CD14-positive monocyte (primary cell): Measurements from ENCODE around the gene OSCAR. TPM values are rescaled to one million over a fixed set of nuclear protein-coding genes. Genes with fewer than 3 reads are reported as not detected.
A peak's percentile ranks its signal among the peaks of the same experiment; 100 is the strongest.

Source experiments
- DNase-seq, 3 donors: peaks; one replicate each; pipeline ENCODE4 v3.0.0-alpha.2; 2011 to 2022
- H2AFZ ChIP-seq: 2 replicates; pipeline ENCODE4 v1.6.0; 2012; ENCODE audit warnings: mild to moderate bottlenecking, low read depth, low read length, inconsistent platforms; ENCODE audit not compliant: insufficient read depth, poor library complexity, severe bottlenecking
- H3K27ac ChIP-seq, 2 donors: 1 replicate in 1 of 2; 2 replicates in 1 of 2; pipeline ENCODE4 v1.5.1; 2012 to 2013; ENCODE audit warnings: low read length in 2 of 2, control low read depth in 1 of 2, inconsistent platforms in 1 of 2, low read depth in 1 of 2, mild to moderate bottlenecking in 1 of 2
- H3K27me3 ChIP-seq, 2 donors: one replicate each; pipeline versions ENCODE4 v1.6.0 to v1.6.1; 2011 to 2013; ENCODE audit warnings: low read length in 2 of 2; ENCODE audit not compliant: control insufficient read depth in 2 of 2, insufficient read depth in 2 of 2
- H3K36me3 ChIP-seq, 2 donors: replicated peaks in 1 of 2; 1 replicate in 1 of 2; 2 replicates in 1 of 2; pipeline versions ENCODE4 v1.5.1 to v1.6.1; 2012 to 2013; ENCODE audit warnings: low read length in 2 of 2, control low read depth in 1 of 2, inconsistent platforms in 1 of 2, mild to moderate bottlenecking in 1 of 2; ENCODE audit not compliant: insufficient read depth in 2 of 2, control insufficient read depth in 1 of 2
- H3K4me1 ChIP-seq, 2 donors: 1 replicate in 1 of 2; 2 replicates in 1 of 2; pipeline versions ENCODE4 v1.5.1 to v1.6.1; 2012 to 2013; ENCODE audit warnings: low read length in 2 of 2, control low read depth in 1 of 2, inconsistent platforms in 1 of 2, mild to moderate bottlenecking in 1 of 2, moderate library complexity in 1 of 2; ENCODE audit not compliant: insufficient read depth in 2 of 2, control insufficient read depth in 1 of 2
- H3K4me2 ChIP-seq: replicated peaks from 2 replicates; pipeline ENCODE3; 2012; ENCODE audit warnings: low read length, moderate library complexity, mild to moderate bottlenecking; ENCODE audit not compliant: poor library complexity, severe bottlenecking; ENCODE audit errors: extremely low read depth
- H3K4me3 ChIP-seq, 3 experiments: fragments of 200-600 bp in 1 of 3; sonication (generic) in 1 of 3; replicated peaks in 1 of 3; 1 replicate in 2 of 3; 2 replicates in 1 of 3; pipeline ENCODE4 v1.5.1; 2011 to 2013; ENCODE audit warnings: low read length in 3 of 3, mild to moderate bottlenecking in 3 of 3, control low read depth in 2 of 3, low read depth in 2 of 3, inconsistent platforms in 1 of 3, moderate library complexity in 1 of 3
- H3K79me2 ChIP-seq: 2 replicates; pipeline ENCODE4 v1.6.0; 2012; ENCODE audit warnings: mild to moderate bottlenecking, control low read depth, inconsistent platforms, low read length, moderate library complexity; ENCODE audit not compliant: insufficient read depth
- H3K9ac ChIP-seq: 2 replicates; pipeline ENCODE4 v1.6.0; 2017; ENCODE audit warnings: low read length, mild to moderate bottlenecking; ENCODE audit not compliant: insufficient read depth, poor library complexity, severe bottlenecking
- H3K9me3 ChIP-seq, 2 donors: replicated peaks in 1 of 2; 1 replicate in 1 of 2; 2 replicates in 1 of 2; pipeline versions ENCODE4 v1.5.1 to v1.6.1; 2012 to 2013; ENCODE audit warnings: low read length in 2 of 2, control low read depth in 1 of 2; ENCODE audit not compliant: control insufficient read depth in 1 of 2, insufficient read depth in 1 of 2
- H4K20me1 ChIP-seq: 2 replicates; pipeline ENCODE4 v1.6.0; 2012; ENCODE audit warnings: mild to moderate bottlenecking, low read length, control low read depth, moderate library complexity; ENCODE audit not compliant: insufficient read depth
- H3K27ac Mint-ChIP-seq, 7 donors: one replicate each; pipeline ENCODE4 v1.8.0; 2020; ENCODE audit warnings: mild to moderate bottlenecking in 7 of 7, mixed read lengths in 7 of 7, moderate library complexity in 6 of 7, inconsistent platforms in 2 of 7
- H3K27me3 Mint-ChIP-seq, 3 donors: one replicate each; pipeline ENCODE4 v1.8.0; 2021 to 2022; ENCODE audit warnings: low read depth in 3 of 3, mild to moderate bottlenecking in 3 of 3, mixed read lengths in 3 of 3, moderate library complexity in 3 of 3, inconsistent platforms in 1 of 3
- H3K36me3 Mint-ChIP-seq, 2 donors: one replicate each; pipeline ENCODE4 v1.8.0; 2020; ENCODE audit warnings: mixed read lengths in 2 of 2, inconsistent platforms in 1 of 2, mild to moderate bottlenecking in 1 of 2
- H3K4me1 Mint-ChIP-seq: one replicate; pipeline ENCODE4 v1.8.0; 2020; ENCODE audit warnings: mild to moderate bottlenecking, mixed read lengths
- H3K4me3 Mint-ChIP-seq, 2 donors: one replicate each; pipeline ENCODE4 v1.8.0; 2020; ENCODE audit warnings: mild to moderate bottlenecking in 2 of 2, mixed read lengths in 2 of 2, moderate library complexity in 1 of 2
- H3K9me3 Mint-ChIP-seq, 7 donors: one replicate each; pipeline ENCODE4 v1.8.0; 2020 to 2022; ENCODE audit warnings: mixed read lengths in 7 of 7, mild to moderate bottlenecking in 6 of 7, moderate library complexity in 6 of 7, inconsistent platforms in 2 of 7
- WGBS: methylation state at CpG from one replicate; pipeline ENCODE4 v1.1.5; 2013; ENCODE audit warnings: missing lambda C conversion rate; ENCODE audit not compliant: insufficient coverage; 5-methylcytosine and 5-hydroxymethylcytosine counted together
- intact Hi-C, 2 donors: fragments of 100-400 bp; cut with micrococcal nuclease; formaldehyde crosslinking; loops; one replicate each; pipeline versions ENCODE4 v1.15.0 to v1.15.1; 2023
- polyA plus RNA-seq, 3 donors: library from polyadenylated mRNA; depleted of rRNA in 1 of 3; unstranded in 2 of 3; stranded (reverse) in 1 of 3; fragments of 300-500 nt in 2 of 3; fragments of >200 nt in 1 of 3; fragmentation: Illumina TruSeq in 2 of 3; gene quantifications; 1 replicate in 2 of 3; 2 replicates in 1 of 3; pipeline ENCODE4 v1.2.3, GENCODE V29; 2012 to 2021
- TF ChIP-seq, protein P1 (sequence below): fragments of 200-600 bp; IDR thresholded peaks from one replicate; pipeline ENCODE4 v1.8.0; 2022; ENCODE audit warnings: antibody characterized with exemption, mild to moderate bottlenecking

Gene OSCAR
- polyA plus RNA-seq, 3 donors, result 81.4 to 270 (median 126) TPM

DNA sequence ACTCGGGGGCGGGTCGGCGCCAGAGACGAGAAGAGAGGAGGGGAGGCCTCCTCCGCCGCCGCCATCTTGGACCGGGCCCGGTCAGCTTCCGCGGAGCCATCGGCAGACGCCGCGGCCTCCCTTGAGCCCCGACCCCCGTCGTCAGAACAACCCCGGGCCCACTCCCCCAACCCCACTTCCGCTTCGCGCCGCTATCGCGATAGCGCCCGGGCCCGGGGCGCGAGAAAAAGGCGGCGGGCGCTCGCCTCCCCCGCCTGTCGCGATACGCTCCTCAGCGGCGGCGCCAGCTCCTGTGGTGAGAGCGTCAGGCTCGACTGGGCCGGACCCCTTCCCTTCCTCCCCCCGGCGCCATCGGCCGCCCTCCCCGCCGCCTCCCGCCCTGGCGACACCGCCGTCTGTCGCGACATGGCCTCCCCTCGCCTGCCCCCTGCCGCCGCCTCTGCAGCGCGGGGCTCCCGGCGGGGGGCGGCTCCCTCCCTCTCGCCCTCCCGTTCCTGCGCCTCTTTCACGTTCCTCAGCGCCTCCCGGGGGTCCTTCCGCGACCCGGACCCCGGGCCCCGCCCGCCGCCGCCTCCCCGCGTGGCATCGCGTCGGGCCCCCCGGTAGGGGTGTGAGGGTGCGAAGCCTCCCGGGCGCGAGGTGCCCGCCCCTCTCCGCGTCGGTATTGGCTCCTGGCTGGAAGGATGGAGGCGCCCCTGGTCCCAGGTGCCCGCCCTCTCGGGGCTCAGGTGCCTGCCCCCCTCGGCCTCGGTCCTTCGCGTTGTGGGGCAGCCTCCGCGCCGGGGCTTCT, 37.3 kb upstream of the OSCAR start, which contains the start of gene CNOT3:
TSS of gene CNOT3 (plus strand) at position 64 of the 790 bp plus-strand sequence. CDS start 5,217 bp downstream, outside the sequence.
- TF ChIP-seq, protein P1, sequence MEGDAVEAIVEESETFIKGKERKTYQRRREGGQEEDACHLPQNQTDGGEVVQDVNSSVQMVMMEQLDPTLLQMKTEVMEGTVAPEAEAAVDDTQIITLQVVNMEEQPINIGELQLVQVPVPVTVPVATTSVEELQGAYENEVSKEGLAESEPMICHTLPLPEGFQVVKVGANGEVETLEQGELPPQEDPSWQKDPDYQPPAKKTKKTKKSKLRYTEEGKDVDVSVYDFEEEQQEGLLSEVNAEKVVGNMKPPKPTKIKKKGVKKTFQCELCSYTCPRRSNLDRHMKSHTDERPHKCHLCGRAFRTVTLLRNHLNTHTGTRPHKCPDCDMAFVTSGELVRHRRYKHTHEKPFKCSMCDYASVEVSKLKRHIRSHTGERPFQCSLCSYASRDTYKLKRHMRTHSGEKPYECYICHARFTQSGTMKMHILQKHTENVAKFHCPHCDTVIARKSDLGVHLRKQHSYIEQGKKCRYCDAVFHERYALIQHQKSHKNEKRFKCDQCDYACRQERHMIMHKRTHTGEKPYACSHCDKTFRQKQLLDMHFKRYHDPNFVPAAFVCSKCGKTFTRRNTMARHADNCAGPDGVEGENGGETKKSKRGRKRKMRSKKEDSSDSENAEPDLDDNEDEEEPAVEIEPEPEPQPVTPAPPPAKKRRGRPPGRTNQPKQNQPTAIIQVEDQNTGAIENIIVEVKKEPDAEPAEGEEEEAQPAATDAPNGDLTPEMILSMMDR, result no peak
- Histone ChIP-seq H3K9ac (peak within 1 kb of the TSS; percentile 100), H3K27me3 (peaks cover 0 to 3% of the 10 kb centered on the region in 2 donors), H3K4me2 (peak within 1 kb of the TSS; percentile 93), H3K79me2 (peaks cover 53% of the 10 kb centered on the region), H3K27ac (peak within 1 kb of the TSS; percentile 21 to 91), H3K36me3 (peaks cover 30 to 38% of the 10 kb centered on the region in 2 donors), H3K4me1 (peaks cover 28 to 39% of the 10 kb centered on the region in 2 donors), H2AFZ (peak within 1 kb of the TSS; percentile 74), H3K4me3 (peak within 1 kb of the TSS; percentile 66 to 92 (median 87)), H4K20me1 (peaks cover 49% of the 10 kb centered on the region), H3K9me3 (peaks cover 0 to 2% of the 10 kb centered on the region in 2 donors)
- DNase-seq, result peak in 1 of 3 donors; percentile 19
- H3K36me3 Mint-ChIP-seq, result peaks cover 19 to 33% of the 10 kb centered on the region in 2 donors
- H3K4me1 Mint-ChIP-seq, result peaks cover 38% of the 10 kb centered on the region
- peak within 1 kb of the TSS; percentile 82 to 95 (median 94) for H3K27ac Mint-ChIP-seq
- peaks cover 0 to 2% (median 0%) of the 10 kb centered on the region in 7 donors for H3K9me3 Mint-ChIP-seq
- H3K27me3 Mint-ChIP-seq, result peaks cover 2 to 12% (median 2%) of the 10 kb centered on the region in 3 donors
- WGBS, result under 1% methylated on average over 74 of the region's 103 CpGs
- intact Hi-C loops, result loop anchor here (1.0 to 2.0 kb wide), 3 partner anchors 21 to 36 kb away; partner anchors contain the start of genes LENG1 (in 2 of the 2) and NDUFA3 (in 1 of the 2)
- peak within 1 kb of the TSS; percentile 82 to 93 for H3K4me3 Mint-ChIP-seq

DNA sequence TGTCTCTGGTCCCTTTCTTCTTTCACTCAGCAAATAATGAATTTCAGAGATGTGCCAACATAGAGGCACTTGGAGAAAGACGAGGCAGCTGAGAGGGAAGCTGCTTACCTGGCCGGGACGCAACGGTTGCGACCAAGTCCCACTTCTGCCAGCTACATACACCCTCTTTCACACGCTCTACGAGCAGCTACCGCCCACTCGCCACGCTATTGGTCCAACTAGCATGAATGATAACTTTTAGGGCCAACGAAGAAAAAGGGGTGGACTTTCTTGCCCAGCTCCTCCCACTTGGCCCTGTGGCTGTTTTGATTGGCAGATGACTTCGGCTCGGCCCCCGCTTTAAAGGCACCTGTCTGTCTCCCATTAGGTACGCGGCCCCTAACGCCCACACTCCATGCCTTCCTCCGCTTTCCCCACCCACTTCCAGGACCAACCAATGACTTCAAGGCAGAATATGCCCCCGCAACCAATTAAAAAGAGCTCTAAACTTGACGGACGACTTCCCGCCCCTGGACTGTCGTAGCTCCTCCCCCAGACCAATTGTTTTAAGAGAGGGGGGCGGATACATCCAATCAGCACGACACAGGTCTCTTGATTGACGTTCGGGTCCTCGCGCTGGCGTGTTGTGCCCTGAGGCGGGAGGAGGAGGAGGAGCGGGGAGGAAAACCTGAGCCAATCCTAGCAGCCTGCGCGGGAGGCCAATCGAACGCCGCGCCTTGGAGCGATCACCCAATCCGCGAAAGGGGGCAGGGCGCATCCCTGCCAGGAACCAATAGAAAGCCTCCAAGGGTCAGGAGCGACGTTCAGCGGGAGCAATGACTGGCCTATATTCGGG, 36.5 kb upstream of the OSCAR start:
- H3K27ac Mint-ChIP-seq, result peak overlapping the region; percentile 82 to 95 (median 94)
- peak overlapping the region; percentile 100 for H3K9ac ChIP-seq
- H3K4me1 Mint-ChIP-seq, result peaks cover 38% of the 10 kb centered on the region
- H3K9me3 Mint-ChIP-seq, result peaks cover 0 to 2% (median 0%) of the 10 kb centered on the region in 7 donors
- H3K4me2 ChIP-seq, result peak overlapping the region; percentile 93
- peaks cover 45% of the 10 kb centered on the region for H3K79me2 ChIP-seq
- peak overlapping the region; percentile 21 to 91 for H3K27ac ChIP-seq
- H3K27me3 Mint-ChIP-seq, result peaks cover 2 to 12% (median 2%) of the 10 kb centered on the region in 3 donors
- H2AFZ ChIP-seq, result peak overlapping the region; percentile 74
- H3K4me3 ChIP-seq, result peak overlapping the region; percentile 66 to 92 (median 87)
- peaks cover 28 to 39% of the 10 kb centered on the region in 2 donors for H3K4me1 ChIP-seq
- WGBS, result 0% methylated on average over 42 of the region's 46 CpGs
- peaks cover 0 to 2% of the 10 kb centered on the region in 2 donors for H3K9me3 ChIP-seq
- H4K20me1 ChIP-seq, result peaks cover 40% of the 10 kb centered on the region
- DNase-seq, result peak; percentile 100
- H3K4me3 Mint-ChIP-seq, result peak overlapping the region; percentile 82 to 93
- peaks cover 11 to 31% of the 10 kb centered on the region in 2 donors for H3K36me3 Mint-ChIP-seq
- TF ChIP-seq, protein P1, result no peak
- H3K36me3 ChIP-seq, result peaks cover 21 to 30% of the 10 kb centered on the region in 2 donors
- intact Hi-C loops, result loop anchor here (1.0 to 2.0 kb wide), 3 partner anchors 22 to 35 kb away; partner anchors contain the start of genes LENG1 (in 2 of the 2) and NDUFA3 (in 1 of the 2)
- H3K27me3 ChIP-seq, result peaks cover 0 to 3% of the 10 kb centered on the region in 2 donors
